Measurements from ENCODE around the gene SPART.

SPART gene

DNA sequence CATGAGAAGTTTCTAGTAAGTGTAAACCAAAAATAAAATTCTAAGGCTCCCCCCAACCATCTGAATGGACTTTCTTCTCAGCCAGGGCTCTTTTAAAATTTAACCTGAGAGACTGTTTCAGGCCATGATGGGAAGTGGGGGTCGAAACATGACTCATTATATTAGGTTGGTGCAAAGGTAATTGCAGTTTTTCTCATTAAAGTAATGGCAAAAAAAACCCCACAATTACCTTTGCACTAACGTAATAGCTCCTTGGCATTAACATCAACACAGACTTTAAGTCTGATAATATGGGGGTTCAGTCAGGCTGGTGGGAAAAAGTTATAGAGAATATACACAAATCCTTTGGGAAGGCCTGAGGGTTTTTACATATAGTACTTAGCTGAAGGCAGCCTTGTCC, 9.4 kb upstream of the SPART start:
- Histone ChIP-seq H3K4me1 (ENCODE audit: low read length) (no peaks in the 10 kb centered on the region), H3K4me3 (ENCODE audit: low read length) (no peak overlapping the region), H3F3A (ENCODE audit: insufficient read depth, low read length) (no peaks in the 10 kb centered on the region), H3K36me3 (replicated peaks; ENCODE audit: insufficient read depth, low read length) (no peaks in the 10 kb centered on the region), H3K4me2 (ENCODE audit: low read depth, low read length) (no peak overlapping the region), H3K79me2 (ENCODE audit: low read length) (no peaks in the 10 kb centered on the region), H3K9ac (ENCODE audit: low read length) (no peak overlapping the region), H3K27me3 (replicated peaks; ENCODE audit: insufficient read depth, low read length) (no peaks in the 10 kb centered on the region), H3K9me3 (replicated peaks; ENCODE audit: insufficient read depth, low read length) (no peaks in the 10 kb centered on the region), H3K9me2 (replicated peaks; ENCODE audit: insufficient read depth, low read length) (no peaks in the 10 kb centered on the region), H4K20me1 (ENCODE audit: insufficient read depth, low read length) (no peaks in the 10 kb centered on the region), H2AFZ (ENCODE audit: low read length) (no peak overlapping the region), H3K27ac (ENCODE audit: low read length) (no peak overlapping the region)
- TF ChIP-seq EZH2phosphoT487 (IDR thresholded peaks at IDR 0.05; ENCODE audit: low read length) (no peak), EZH2 (optimal IDR thresholded peaks at IDR 0.05; ENCODE audit: low read depth, low read length) (no peak)
- TF ChIP-seq, protein P1, sequence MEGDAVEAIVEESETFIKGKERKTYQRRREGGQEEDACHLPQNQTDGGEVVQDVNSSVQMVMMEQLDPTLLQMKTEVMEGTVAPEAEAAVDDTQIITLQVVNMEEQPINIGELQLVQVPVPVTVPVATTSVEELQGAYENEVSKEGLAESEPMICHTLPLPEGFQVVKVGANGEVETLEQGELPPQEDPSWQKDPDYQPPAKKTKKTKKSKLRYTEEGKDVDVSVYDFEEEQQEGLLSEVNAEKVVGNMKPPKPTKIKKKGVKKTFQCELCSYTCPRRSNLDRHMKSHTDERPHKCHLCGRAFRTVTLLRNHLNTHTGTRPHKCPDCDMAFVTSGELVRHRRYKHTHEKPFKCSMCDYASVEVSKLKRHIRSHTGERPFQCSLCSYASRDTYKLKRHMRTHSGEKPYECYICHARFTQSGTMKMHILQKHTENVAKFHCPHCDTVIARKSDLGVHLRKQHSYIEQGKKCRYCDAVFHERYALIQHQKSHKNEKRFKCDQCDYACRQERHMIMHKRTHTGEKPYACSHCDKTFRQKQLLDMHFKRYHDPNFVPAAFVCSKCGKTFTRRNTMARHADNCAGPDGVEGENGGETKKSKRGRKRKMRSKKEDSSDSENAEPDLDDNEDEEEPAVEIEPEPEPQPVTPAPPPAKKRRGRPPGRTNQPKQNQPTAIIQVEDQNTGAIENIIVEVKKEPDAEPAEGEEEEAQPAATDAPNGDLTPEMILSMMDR (IDR thresholded peaks at IDR 0.05; ENCODE audit: low read length), result no peak
- no peak for DNase-seq

DNA sequence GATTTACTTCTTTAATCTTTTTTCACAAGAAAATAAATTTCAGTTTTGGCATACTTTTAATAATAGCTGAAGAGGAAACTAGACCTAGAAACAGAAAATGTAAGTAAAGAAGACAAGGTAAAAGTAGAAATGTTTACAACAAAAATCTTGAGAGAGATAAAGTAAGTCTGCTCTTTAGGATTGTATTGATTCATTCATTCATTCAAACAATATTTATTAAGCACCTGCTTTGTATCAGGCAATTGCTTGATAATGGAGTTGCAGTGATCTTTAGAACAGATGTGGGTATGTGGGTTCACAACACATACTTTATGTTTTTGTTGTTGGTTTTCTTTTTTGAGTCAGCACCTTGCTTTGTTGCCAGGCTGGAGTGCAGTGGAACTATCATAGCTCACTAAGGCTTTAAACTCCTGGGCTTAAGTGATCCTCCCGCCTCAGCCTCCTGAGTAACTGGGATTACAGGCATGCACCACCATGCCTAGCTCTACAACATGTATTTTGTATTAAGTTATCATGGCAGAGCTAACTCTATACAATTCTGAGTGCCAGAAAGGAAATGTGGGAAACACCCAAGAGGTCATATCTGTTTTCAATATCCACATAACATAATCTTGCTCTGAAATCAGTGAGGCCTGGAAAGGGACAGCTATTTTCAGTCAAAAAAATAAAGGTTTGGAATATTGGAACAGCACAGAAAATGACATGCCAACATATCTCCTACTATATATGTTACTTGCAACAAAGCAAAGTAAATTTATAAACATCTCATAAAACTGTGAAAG, 8.8 kb upstream of the SPART start:
- no peak overlapping the region for H2AFZ ChIP-seq (ENCODE audit: low read length)
- H3K4me2 ChIP-seq (ENCODE audit: low read depth, low read length), result no peak overlapping the region
- DNase-seq, result no peak
- no peaks in the 10 kb centered on the region for H3K27me3 ChIP-seq (replicated peaks; ENCODE audit: insufficient read depth, low read length)
- H3F3A ChIP-seq (ENCODE audit: insufficient read depth, low read length), result no peaks in the 10 kb centered on the region
- no peak overlapping the region for H3K4me3 ChIP-seq (ENCODE audit: low read length)
- no peaks in the 10 kb centered on the region for H3K79me2 ChIP-seq (ENCODE audit: low read length)
- no peaks in the 10 kb centered on the region for H3K9me2 ChIP-seq (replicated peaks; ENCODE audit: insufficient read depth, low read length)
- H3K9me3 ChIP-seq (replicated peaks; ENCODE audit: insufficient read depth, low read length), result no peaks in the 10 kb centered on the region
- no peak overlapping the region for H3K9ac ChIP-seq (ENCODE audit: low read length)
- H3K27ac ChIP-seq (ENCODE audit: low read length), result no peak overlapping the region
- TF ChIP-seq EZH2 (optimal IDR thresholded peaks at IDR 0.05; ENCODE audit: low read depth, low read length) (no peak), EZH2phosphoT487 (IDR thresholded peaks at IDR 0.05; ENCODE audit: low read length) (no peak)
- TF ChIP-seq, protein P1 (IDR thresholded peaks at IDR 0.05; ENCODE audit: low read length), result no peak
- no peaks in the 10 kb centered on the region for H4K20me1 ChIP-seq (ENCODE audit: insufficient read depth, low read length)
- H3K36me3 ChIP-seq (replicated peaks; ENCODE audit: insufficient read depth, low read length), result no peaks in the 10 kb centered on the region
- H3K4me1 ChIP-seq (ENCODE audit: low read length), result no peaks in the 10 kb centered on the region

DNA sequence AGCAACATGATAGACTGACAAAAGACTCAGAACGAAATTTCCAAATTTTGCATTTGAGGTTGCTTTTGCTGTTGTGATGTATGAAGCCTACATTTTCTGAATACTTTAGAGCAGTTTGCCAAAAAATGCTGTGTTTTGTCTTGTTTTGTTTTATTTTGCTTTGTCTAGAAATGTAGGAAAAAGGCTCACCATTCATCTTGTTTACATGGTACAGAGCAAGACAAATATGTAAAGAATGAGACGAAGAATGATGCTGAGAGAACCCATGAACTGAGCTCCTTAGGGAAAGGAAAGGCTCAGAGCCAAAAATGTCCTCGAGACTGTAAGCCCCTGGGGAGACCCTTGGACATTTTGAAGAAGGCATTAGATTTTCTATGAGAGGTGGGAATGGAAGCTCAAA, 6.8 kb upstream of the SPART start:
- Histone ChIP-seq H3K9me2 (replicated peaks; ENCODE audit: insufficient read depth, low read length) (no peaks in the 10 kb centered on the region), H4K20me1 (ENCODE audit: insufficient read depth, low read length) (no peaks in the 10 kb centered on the region), H3K36me3 (replicated peaks; ENCODE audit: insufficient read depth, low read length) (no peaks in the 10 kb centered on the region), H3K9me3 (replicated peaks; ENCODE audit: insufficient read depth, low read length) (no peaks in the 10 kb centered on the region), H3K4me3 (ENCODE audit: low read length) (no peak overlapping the region), H3F3A (ENCODE audit: insufficient read depth, low read length) (no peaks in the 10 kb centered on the region), H3K4me2 (ENCODE audit: low read depth, low read length) (no peak overlapping the region), H2AFZ (ENCODE audit: low read length) (no peak overlapping the region), H3K79me2 (ENCODE audit: low read length) (no peaks in the 10 kb centered on the region), H3K4me1 (ENCODE audit: low read length) (no peaks in the 10 kb centered on the region), H3K27ac (ENCODE audit: low read length) (no peak overlapping the region), H3K27me3 (replicated peaks; ENCODE audit: insufficient read depth, low read length) (no peaks in the 10 kb centered on the region), H3K9ac (ENCODE audit: low read length) (no peak overlapping the region)
- no peak for DNase-seq
- no peak for TF ChIP-seq EZH2phosphoT487 (IDR thresholded peaks at IDR 0.05; ENCODE audit: low read length)
- TF ChIP-seq, protein P1 (IDR thresholded peaks at IDR 0.05; ENCODE audit: low read length), result no peak
- TF ChIP-seq EZH2 (optimal IDR thresholded peaks at IDR 0.05; ENCODE audit: low read depth, low read length), result no peak

All from MM.1S (cell line).